ENCODE measurements around the gene FAS.

FAS gene

DNA sequence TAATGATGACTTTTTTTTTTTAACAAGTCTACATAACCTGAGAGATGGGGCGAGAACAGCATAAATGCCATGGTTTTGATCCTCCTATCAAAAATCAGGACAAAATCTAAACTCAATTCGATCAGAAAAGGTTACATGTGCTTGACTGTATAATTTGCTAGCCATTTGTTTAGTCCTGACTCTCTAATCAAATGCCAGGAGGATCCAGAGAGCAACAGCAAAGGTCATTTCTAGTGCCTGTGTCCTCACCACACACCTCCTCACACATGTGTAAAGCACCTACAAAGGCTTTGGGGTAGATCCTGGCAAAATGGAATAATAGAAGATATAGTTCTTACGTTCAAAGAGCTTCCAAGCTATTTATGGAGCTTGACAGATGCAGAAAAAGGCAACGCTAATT, 11.0 kb upstream of the FAS start:
- no peak overlapping the region for H3K9ac ChIP-seq (ENCODE audit: low read depth, low read length, poor library complexity, severe bottlenecking)
- H3K9me3 ChIP-seq (ENCODE audit: insufficient read depth, low read depth, low read length): no peaks in the 10 kb centered on the region
- no peak overlapping the region for H3K4me2 ChIP-seq (ENCODE audit: low read depth, low read length, poor library complexity, severe bottlenecking)
- H3K36me3 ChIP-seq (ENCODE audit: insufficient read depth, low read length): no peaks in the 10 kb centered on the region
- H3K4me1 ChIP-seq (ENCODE audit: insufficient read depth, low read length, poor library complexity, severe bottlenecking): peaks cover 22% of the 10 kb centered on the region
- H3K79me2 ChIP-seq (ENCODE audit: insufficient read depth, low read length): no peaks in the 10 kb centered on the region
- no peak overlapping the region for H3K4me3 ChIP-seq (ENCODE audit: low read length, poor library complexity, severe bottlenecking)
- TF ChIP-seq, protein P1, sequence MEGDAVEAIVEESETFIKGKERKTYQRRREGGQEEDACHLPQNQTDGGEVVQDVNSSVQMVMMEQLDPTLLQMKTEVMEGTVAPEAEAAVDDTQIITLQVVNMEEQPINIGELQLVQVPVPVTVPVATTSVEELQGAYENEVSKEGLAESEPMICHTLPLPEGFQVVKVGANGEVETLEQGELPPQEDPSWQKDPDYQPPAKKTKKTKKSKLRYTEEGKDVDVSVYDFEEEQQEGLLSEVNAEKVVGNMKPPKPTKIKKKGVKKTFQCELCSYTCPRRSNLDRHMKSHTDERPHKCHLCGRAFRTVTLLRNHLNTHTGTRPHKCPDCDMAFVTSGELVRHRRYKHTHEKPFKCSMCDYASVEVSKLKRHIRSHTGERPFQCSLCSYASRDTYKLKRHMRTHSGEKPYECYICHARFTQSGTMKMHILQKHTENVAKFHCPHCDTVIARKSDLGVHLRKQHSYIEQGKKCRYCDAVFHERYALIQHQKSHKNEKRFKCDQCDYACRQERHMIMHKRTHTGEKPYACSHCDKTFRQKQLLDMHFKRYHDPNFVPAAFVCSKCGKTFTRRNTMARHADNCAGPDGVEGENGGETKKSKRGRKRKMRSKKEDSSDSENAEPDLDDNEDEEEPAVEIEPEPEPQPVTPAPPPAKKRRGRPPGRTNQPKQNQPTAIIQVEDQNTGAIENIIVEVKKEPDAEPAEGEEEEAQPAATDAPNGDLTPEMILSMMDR (conservative IDR thresholded peaks at IDR 0.05; ENCODE audit: low read length): no peak
- no peak for TF ChIP-seq EZH2phosphoT487 (IDR thresholded peaks at IDR 0.05; ENCODE audit: borderline replicate concordance)
- H4K20me1 ChIP-seq (ENCODE audit: insufficient read depth, low read length, poor library complexity, severe bottlenecking): no peaks in the 10 kb centered on the region
- no peaks in the 10 kb centered on the region for H3K27me3 ChIP-seq (ENCODE audit: insufficient read depth, low read length, poor library complexity, severe bottlenecking)
- H3F3A ChIP-seq (ENCODE audit: low read depth): no peaks in the 10 kb centered on the region
- H2AFZ ChIP-seq (ENCODE audit: low read length): no peak overlapping the region
- H3K9me2 ChIP-seq (replicated peaks; ENCODE audit: low read depth, low read length): no peaks in the 10 kb centered on the region

DNA sequence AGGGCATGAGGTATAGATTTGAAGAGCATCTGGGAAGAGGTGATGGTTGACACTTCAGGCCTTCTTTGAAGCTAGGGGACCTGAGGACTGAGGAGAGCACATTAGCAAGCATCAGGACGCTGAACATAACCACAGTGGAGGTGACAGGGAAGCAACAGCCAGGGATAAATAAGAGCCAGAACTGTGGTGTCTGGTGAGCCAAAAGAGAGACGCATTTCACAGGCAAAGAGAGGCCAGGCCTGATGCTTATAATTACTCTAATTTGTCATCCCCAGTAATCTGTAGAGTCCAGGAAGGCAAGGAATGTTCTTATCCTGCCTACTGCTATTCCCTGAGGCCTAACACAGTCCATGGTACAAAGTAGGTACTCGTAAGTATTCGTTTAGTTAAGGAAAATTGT, 10.4 kb upstream of the FAS start:
- Histone ChIP-seq H3K4me3 (ENCODE audit: low read length, poor library complexity, severe bottlenecking) (no peak overlapping the region), H2AFZ (ENCODE audit: low read length) (no peak overlapping the region), H3K9me2 (replicated peaks; ENCODE audit: low read depth, low read length) (no peaks in the 10 kb centered on the region), H3K36me3 (ENCODE audit: insufficient read depth, low read length) (no peaks in the 10 kb centered on the region), H3K4me1 (ENCODE audit: insufficient read depth, low read length, poor library complexity, severe bottlenecking) (peaks cover 17% of the 10 kb centered on the region), H3F3A (ENCODE audit: low read depth) (no peaks in the 10 kb centered on the region), H3K27me3 (ENCODE audit: insufficient read depth, low read length, poor library complexity, severe bottlenecking) (no peaks in the 10 kb centered on the region), H3K4me2 (ENCODE audit: low read depth, low read length, poor library complexity, severe bottlenecking) (no peak overlapping the region), H3K9me3 (ENCODE audit: insufficient read depth, low read depth, low read length) (no peaks in the 10 kb centered on the region), H4K20me1 (ENCODE audit: insufficient read depth, low read length, poor library complexity, severe bottlenecking) (no peaks in the 10 kb centered on the region), H3K9ac (ENCODE audit: low read depth, low read length, poor library complexity, severe bottlenecking) (no peak overlapping the region), H3K79me2 (ENCODE audit: insufficient read depth, low read length) (no peaks in the 10 kb centered on the region)
- TF ChIP-seq, protein P1 (conservative IDR thresholded peaks at IDR 0.05; ENCODE audit: low read length): no peak
- TF ChIP-seq EZH2phosphoT487 (IDR thresholded peaks at IDR 0.05; ENCODE audit: borderline replicate concordance): no peak

DNA sequence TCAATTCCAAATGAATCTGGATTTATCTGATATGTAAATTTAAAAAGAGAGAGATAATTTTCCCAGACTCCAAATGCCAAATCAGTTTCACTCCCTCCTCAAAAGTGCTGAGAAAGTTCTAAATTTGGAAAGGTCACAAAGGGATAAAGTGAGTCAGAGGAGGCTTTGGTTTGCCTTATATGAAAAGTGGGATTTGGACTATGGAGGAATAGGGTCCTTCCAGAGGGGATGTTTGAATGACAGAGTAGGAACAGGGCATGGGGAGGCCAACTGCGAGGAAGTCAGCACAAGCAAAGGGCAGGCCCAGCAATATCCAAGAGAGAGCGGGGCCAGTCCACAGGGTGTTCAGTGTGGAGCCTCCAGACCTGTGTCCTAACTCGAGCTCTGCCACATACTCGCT, 9.8 kb upstream of the FAS start:
- H2AFZ ChIP-seq (ENCODE audit: low read length): no peak overlapping the region
- H3K27me3 ChIP-seq (ENCODE audit: insufficient read depth, low read length, poor library complexity, severe bottlenecking): no peaks in the 10 kb centered on the region
- peaks cover 16% of the 10 kb centered on the region for H3K4me1 ChIP-seq (ENCODE audit: insufficient read depth, low read length, poor library complexity, severe bottlenecking)
- H3K4me3 ChIP-seq (ENCODE audit: low read length, poor library complexity, severe bottlenecking): no peak overlapping the region
- H3K9ac ChIP-seq (ENCODE audit: low read depth, low read length, poor library complexity, severe bottlenecking): no peak overlapping the region
- H3F3A ChIP-seq (ENCODE audit: low read depth): no peaks in the 10 kb centered on the region
- H3K36me3 ChIP-seq (ENCODE audit: insufficient read depth, low read length): no peaks in the 10 kb centered on the region
- H3K4me2 ChIP-seq (ENCODE audit: low read depth, low read length, poor library complexity, severe bottlenecking): no peak overlapping the region
- H3K79me2 ChIP-seq (ENCODE audit: insufficient read depth, low read length): no peaks in the 10 kb centered on the region
- H3K9me2 ChIP-seq (replicated peaks; ENCODE audit: low read depth, low read length): no peaks in the 10 kb centered on the region
- TF ChIP-seq, protein P1 (conservative IDR thresholded peaks at IDR 0.05; ENCODE audit: low read length): no peak
- no peaks in the 10 kb centered on the region for H4K20me1 ChIP-seq (ENCODE audit: insufficient read depth, low read length, poor library complexity, severe bottlenecking)
- H3K9me3 ChIP-seq (ENCODE audit: insufficient read depth, low read depth, low read length): no peaks in the 10 kb centered on the region

All from Loucy (cell line).